ENCODE measurements around the gene FBXL14.
A peak's percentile ranks its signal among the peaks of the same experiment; 100 is the strongest.
"Not testable (repeated sequence)": the region's sequence is repeated elsewhere in the genome, so short reads cannot be mapped to it uniquely, and the experiment has no call there.

The FBXL14 gene

DNA sequence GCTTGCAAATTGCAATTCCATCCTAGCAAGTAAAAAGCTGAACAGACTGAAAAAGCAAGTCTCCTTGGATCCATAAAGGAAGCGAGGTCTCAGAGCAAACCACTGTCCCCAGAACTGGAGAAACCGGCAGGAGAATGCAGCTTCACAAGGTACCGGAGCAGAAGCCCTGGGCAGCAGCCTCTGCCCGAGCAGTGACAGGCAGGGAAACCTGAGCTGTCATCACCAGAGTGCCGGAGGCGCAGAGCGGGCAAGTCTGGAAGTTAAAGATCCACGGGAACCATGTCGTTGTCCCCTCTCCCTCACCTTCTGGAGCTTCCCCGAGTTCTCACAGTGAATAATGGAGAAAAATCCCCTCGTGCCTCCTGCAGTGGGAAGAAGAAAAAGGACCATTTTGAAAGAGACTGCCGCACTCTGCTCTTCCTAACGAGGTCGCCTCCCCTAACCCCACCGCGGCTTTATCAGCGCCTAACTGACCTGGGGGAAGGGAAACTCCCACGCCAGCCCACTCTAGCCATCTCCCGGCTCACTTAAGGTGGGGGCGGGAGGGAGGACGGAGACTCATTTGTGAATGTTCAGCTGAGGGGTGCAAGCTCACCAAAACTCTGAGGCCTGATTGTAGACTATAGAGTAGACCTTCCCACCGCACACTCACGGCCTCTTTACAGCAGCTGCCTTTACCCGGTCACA is 27.8 kb downstream of the FBXL14 start:
- DNase-seq: no peak

- DNase-seq: no peak
These were observed 29.2 kb downstream of the FBXL14 start for GRCh38 chr12:1565172-1565571.

DNA sequence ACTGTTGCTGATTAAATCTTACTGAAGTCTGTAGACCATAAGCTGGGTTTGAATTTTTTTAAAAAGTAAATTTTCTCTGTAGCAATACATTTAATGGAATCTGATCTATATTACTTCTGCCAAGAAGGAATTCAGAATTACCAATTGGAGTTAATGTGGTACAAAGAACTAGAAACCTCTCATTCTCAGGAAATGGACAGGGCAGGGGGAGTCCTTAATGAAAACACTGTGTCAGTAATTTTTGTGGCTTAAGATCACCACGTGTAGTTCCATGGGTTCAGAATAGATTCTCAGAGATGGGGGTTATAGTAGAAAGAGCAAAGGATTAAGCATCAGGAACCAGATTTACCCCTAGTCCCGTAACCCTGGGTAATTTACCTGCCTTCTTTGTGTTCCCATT is 30.3 kb downstream of the FBXL14 start:
- DNase-seq: no peak

- no peak for DNase-seq
These were observed 31.5 kb downstream of the FBXL14 start for GRCh38 chr12:1562813-1563407.

GRCh38 chr12:1560704-1561103 is 33.7 kb downstream of the FBXL14 start:
- DNase-seq: no peak

DNA sequence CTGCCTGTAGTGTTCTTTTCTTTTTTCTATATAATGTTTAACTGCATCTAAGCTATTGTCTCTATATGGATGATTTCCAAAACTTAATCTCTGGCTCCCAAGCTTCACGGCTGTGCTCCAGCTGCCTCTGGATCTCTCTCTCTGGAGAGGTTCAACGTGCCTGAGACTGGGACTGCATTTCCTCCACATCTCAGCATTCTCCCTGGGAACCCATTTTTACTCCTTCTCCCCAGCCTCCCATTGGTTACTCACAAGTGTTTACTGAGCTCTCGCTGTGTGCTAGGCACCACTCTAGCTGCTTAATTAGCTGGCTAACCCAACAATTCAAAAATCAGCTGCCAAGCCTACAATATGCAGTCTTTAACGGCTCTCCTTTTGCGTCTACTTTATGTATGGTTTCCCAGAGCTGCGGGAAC is 34.7 kb downstream of the FBXL14 start:
- DNase-seq: peak; percentile 79

GRCh38 chr12:1558108-1558507 is 36.3 kb downstream of the FBXL14 start:
- not testable (repeated sequence) for DNase-seq

DNA sequence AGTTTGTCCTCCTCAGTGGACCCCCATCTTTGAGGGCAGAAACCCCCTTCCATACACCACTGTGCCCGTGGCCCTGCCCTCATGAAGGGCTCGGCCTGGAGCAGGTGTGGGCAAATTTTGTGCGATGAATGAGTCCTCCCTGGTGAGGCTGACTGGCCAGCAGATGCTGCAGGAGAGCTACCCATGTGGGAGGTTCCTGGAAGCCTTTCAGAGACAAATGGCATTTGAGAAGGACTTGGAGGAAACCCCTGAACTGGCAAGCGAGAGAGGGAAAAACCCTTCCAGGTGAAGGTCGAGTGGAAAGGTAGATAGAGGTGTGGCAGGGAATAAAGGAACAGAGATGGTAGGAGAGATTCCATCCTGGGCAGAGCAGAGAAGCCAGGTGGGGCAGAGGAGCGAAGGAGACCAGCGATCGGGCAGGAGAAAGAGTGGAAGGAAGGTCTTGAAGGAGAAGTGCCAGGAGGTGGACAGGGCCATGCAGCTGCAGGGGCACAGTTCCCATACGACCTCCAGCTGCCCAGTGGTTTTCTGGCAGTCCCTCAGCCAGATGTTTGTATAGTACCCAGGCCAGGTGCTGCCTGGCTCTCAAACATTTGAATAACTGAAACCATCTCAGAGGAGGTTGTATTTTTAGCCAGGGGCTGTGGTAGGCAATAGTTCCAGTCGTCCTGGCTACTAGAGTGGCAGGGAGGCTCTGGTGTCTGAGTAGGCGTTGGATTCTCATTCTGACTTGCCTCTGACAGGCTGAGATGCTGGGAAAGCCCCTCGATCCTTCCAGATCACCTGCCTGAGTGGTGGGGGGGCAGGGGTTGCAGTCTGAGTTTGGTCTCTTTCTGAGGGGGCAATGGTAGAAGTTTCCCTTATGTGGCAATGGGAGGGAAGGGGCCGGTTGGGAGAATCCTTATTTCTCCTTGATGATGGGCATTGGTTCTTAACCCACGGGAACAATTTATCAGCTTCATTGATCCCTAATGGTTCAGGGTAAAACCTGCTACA is 40.1 kb downstream of the FBXL14 start:
- no peak for DNase-seq

DNA sequence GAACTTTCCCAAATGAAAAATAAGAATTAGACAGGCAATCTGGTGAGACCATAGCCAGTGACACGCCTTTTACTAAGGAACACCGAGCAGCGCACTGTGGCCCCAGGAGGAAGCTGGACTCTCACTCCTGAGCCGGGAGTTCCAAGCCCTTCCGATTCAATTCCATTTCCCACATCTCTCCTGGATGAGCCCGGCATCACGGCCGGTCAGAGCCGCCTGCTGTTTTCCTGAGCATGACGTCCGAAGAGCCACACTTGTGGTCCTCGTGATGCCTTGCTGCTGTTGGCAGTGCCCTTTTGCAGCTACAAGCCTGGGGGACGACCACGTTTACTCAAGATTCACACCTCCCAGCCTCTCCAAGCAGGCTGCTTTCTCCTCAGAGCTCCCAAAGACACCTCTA is 40.8 kb downstream of the FBXL14 start:
- DNase-seq: no peak

GRCh38 chr12:1552911-1553491 is 41.4 kb downstream of the FBXL14 start:
- no peak for DNase-seq

GRCh38 chr12:1552171-1552570 is 42.2 kb downstream of the FBXL14 start:
- no peak for DNase-seq

GRCh38 chr12:1551496-1551895 is 42.9 kb downstream of the FBXL14 start:
- DNase-seq: no peak

DNA sequence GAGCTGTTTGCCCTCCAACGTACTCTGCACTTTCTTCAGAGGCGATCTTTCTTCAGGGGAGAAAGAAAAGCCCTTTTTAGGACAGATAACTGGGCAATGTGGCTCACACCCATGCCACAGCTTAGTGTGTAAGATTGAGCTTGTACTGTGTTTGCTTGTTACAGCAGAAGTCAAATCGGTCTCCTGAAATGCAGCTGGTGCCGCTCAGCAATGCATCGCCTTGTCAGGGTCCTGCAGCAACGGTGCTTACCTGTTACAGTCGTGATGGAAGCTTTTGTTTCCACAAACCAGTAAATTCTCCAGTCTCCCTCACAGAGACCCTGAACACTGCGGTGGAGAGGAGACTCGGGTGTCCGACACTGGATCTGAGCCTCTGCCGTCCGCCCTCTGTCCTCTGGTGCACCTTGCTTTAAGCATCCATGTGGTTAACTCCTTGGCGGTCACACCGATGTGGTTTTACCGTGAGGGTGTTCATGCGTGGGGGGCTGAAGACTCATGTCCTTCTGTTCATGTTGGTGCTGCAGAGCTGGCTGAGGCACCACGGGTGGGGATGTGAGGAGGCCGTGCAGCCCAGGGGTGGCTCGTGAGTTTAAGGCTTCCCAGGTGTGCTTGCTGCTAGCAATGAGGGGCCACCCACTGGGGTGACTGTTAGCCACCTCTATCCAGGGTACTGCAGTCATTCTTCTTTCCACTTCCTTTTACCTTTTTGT is 47.3 kb downstream of the FBXL14 start:
- no peak for DNase-seq

DNA sequence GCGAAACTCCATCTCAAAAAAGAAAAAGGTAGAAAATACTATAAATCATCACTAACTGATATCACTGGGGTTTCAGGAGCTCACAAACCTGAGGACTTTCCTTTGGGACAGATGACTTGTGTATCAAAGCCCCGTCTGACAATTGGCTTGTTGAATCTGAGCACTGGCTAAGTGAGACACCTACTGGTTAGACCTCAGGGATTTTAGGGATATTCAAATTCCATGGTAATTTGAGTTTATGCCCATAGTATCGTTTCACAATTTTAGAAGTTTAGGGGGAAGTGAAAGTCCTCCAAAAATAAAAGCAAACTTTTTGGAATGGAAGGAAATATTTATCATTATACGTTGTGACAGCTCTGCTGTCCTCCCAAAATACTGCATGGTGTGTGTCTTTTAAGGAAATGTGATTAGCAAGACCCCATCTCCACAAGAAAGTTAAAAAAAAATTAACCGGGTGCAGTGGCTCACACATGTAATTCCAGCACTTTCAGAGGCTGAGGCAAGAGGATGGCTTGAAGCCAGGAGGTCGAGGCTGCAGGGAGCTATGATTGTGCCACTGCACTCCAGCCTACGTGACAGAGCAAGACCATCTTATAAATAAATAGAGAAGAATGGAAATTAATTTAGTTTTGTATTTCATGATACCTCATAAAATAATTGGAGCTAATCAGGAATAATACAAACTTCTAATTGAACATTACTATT is 49.2 kb downstream of the FBXL14 start:
- DNase-seq: no peak

- DNase-seq: no peak
These were observed 51.8 kb downstream of the FBXL14 start for GRCh38 chr12:1542599-1542998.

DNA sequence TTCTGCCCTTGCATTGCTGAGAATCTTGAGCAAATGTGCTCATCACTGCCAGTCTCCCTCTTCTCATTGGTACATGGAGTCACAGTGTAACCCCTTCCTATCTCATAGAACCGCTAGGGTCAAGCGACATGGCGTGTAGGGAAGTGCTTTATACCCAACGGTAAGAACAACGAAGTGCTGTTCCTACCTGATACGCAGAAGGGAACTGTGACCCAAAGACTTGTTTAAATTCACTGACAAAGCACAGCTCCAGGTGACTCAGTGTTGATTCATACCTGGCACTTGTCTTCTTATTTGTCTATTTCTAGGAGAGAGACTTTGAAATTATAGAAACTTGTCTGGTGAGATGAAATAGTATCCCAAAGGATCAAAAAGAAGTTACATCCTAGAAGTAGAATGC is 53.7 kb downstream of the FBXL14 start:
- DNase-seq: no peak

- DNase-seq: no peak
These were observed 55.2 kb downstream of the FBXL14 start for GRCh38 chr12:1539135-1539534.

DNA sequence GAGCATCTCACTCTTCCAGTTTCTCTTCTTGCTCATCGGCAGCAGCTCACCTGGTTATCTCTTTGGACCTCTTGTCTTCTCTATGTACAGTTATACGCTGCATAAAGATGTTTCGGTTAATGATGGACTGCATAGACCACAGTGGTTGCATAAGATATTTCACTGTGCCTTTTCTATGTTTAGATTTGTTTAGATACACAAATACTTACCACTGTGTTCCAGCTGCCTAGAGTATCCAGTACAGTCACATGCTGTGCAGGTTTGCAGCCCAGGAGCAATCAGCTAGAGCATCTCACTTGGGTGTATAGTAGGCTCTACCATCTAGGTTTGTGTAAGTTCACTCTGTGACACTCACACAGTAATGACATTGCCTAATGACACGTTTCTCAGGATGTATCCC is 57.6 kb downstream of the FBXL14 start:
- DNase-seq: no peak

DNA sequence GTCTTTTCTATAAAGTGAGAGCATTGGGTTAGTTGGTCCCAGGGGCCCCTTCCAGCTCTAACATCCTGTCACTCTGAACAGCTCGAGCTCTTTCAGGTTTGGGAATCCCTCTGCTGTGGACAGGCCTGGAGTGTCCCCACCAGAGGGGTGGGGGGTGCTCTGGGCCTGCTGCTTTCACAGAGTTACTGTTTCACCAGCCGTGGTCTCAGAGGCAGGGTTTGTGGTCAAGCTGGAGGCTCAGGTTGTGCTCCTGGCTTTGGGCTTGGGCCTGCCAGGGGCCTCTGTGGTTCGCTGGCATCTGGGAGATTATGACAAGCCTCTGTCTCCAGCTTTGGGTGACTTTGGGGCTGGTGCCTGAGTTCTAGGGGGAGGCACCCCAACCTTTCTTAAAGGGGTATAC is 59.6 kb downstream of the FBXL14 start:
- no peak for DNase-seq

DNA sequence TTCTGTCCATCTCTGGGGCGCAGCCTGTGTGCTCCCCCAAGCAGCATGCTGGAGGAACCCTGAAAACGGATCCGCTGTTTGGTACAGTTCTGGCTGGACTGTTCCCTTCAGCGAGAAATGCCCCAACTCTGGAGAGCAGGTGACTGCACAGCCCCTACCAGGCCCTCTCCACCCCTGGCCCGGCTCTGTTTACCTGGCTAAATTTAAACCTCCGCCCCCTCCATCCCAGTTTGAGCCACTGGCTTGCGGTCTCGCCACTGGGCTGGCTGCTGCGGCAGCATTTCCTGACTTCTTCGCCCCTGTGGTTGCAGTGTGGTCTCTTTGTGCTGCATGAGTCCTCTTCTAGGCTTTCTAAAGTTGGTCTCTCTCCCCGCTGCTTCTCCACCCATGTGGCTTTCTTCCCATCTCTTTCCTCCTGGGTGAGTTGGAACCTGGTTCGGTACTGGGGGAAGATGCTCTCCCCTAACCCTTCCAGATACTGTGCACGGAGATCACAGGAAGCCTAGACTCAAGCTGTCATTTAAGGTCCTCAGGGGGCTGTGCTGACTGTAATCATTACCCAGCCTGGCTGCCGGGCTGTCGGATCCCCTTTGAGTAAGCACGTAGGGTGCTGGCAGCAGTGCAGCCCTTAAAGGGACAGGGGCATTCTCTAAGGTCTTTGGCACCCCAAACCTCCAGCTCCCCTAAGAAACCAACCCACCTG is 60.6 kb downstream of the FBXL14 start:
- no peak for DNase-seq

- DNase-seq: no peak
These were observed 61.2 kb downstream of the FBXL14 start for GRCh38 chr12:1533205-1533601.

Measured in NCI-H345 (cell line).